GM12872 (cell line): ENCODE measurements around the gene MBOAT1.

Experiments used
- CTCF ChIP-seq: IDR thresholded peaks from 3 replicates; pipeline ENCODE4 v1.5.1; 2011; ENCODE audit warnings: low read depth, mild to moderate bottlenecking, low read length, moderate library complexity; ENCODE audit not compliant: insufficient read depth

MBOAT1 gene

GRCh38 chr6:20153194-20153593 is 59.1 kb downstream of the MBOAT1 start:
- no peak for TF ChIP-seq CTCF

- no peak for TF ChIP-seq CTCF
These were observed 63.8 kb downstream of the MBOAT1 start for GRCh38 chr6:20148433-20148832.

GRCh38 chr6:20147469-20147868 is 64.8 kb downstream of the MBOAT1 start:
- TF ChIP-seq CTCF: no peak

- no peak for TF ChIP-seq CTCF
These were observed 66.0 kb downstream of the MBOAT1 start for GRCh38 chr6:20146291-20146690.

- no peak for TF ChIP-seq CTCF
These were observed 69.4 kb downstream of the MBOAT1 start for GRCh38 chr6:20142866-20143265.

GRCh38 chr6:20141931-20142330 is 70.3 kb downstream of the MBOAT1 start:
- TF ChIP-seq CTCF: no peak

GRCh38 chr6:20137837-20138236 is 74.4 kb downstream of the MBOAT1 start:
- TF ChIP-seq CTCF: no peak

GRCh38 chr6:20137240-20137639 is 75.0 kb downstream of the MBOAT1 start:
- TF ChIP-seq CTCF: no peak
